ENCODE data around the gene ADIPOR2. TPM values are rescaled to one million over a fixed set of nuclear protein-coding genes. Genes with fewer than 3 reads are reported as not detected.

ADIPOR2 gene
- total RNA-seq, 1 donor from 2014 or later = 43.0 TPM

DNA sequence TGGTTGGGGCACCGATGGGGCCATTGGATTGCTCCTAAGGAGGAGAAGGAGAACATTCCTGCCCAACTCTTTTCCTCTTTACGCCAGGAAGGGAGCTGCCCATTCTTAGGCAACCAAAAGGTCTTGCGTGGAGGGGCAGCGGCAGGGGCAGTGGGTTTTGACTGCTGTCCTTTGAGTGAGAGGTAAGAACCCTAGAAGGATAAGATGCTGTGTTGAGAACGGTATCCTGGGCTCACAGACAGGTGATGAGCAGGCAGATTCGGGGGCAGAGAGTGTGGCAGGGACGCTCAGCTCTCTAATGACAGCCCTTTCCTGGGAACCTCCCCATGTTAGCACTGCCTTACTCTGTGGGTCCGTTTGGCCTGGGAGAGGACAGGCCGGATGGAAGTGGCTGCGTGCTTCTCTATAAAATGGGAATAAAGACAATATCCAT, 142.7 kb downstream of the ADIPOR2 start:
- TF ChIP-seq, protein P1, sequence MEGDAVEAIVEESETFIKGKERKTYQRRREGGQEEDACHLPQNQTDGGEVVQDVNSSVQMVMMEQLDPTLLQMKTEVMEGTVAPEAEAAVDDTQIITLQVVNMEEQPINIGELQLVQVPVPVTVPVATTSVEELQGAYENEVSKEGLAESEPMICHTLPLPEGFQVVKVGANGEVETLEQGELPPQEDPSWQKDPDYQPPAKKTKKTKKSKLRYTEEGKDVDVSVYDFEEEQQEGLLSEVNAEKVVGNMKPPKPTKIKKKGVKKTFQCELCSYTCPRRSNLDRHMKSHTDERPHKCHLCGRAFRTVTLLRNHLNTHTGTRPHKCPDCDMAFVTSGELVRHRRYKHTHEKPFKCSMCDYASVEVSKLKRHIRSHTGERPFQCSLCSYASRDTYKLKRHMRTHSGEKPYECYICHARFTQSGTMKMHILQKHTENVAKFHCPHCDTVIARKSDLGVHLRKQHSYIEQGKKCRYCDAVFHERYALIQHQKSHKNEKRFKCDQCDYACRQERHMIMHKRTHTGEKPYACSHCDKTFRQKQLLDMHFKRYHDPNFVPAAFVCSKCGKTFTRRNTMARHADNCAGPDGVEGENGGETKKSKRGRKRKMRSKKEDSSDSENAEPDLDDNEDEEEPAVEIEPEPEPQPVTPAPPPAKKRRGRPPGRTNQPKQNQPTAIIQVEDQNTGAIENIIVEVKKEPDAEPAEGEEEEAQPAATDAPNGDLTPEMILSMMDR (IDR thresholded peaks at IDR 0.05) = no peak
- ATAC-seq (ENCODE audit: low read depth) (no peak), DNase-seq (no peak)
- H3K36me3 Mint-ChIP-seq (ENCODE audit: low read depth) = no peaks in the 10 kb centered on the region
- H3K4me1 Mint-ChIP-seq = no peaks in the 10 kb centered on the region
- no peaks in the 10 kb centered on the region for H3K9me3 Mint-ChIP-seq
- no peak overlapping the region for H3K27ac Mint-ChIP-seq
- H3K4me3 Mint-ChIP-seq = no peak overlapping the region
- intact Hi-C loops (cut with micrococcal nuclease) = no loop called here
- ChIA-PET POLR2A (no interaction called here), CTCF (no interaction called here)
- peaks cover 48% of the 10 kb centered on the region for H3K27me3 Mint-ChIP-seq

DNA sequence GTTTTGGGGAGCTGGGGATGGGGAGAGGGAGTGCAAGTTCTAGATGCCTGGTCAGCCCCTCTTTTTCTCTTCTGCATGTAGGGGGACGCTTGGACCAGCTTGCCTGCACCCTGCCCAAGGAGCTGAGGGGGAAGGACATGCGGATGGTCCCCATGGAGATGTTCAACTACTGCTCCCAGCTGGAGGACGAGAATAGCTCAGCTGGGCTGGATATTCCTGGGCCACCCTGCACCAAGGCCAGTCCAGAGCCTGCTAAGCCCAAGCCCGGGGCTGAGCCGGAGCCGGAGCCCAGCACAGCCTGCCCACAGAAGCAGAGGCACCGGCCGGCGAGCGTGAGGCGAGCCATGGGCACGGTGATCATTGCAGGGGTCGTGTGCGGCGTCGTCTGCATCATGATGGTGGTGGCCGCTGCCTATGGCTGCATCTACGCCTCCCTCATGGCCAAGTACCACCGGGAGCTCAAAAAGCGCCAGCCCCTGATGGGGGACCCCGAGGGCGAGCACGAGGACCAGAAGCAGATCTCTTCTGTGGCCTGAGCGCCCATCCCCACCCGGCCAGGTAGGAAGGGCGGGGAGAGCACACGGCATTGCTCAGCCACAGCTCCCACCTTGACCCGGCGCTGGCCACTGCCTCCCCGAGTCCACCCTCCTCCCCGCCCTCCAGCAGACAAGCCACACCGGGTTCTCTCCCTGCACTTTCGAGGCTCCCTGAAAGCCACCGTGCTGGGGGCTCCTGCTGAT, 143.5 kb downstream of the ADIPOR2 start:
- CTCF ChIA-PET = no interaction called here
- Mint-ChIP-seq H3K27ac (no peak overlapping the region), H3K9me3 (no peaks in the 10 kb centered on the region), H3K4me1 (no peaks in the 10 kb centered on the region), H3K36me3 (ENCODE audit: low read depth) (no peaks in the 10 kb centered on the region), H3K4me3 (no peak overlapping the region), H3K27me3 (peaks cover 40% of the 10 kb centered on the region)
- POLR2A ChIA-PET = no interaction called here
- intact Hi-C loops (cut with micrococcal nuclease) = no loop called here
- no peak for DNase-seq
- ATAC-seq (ENCODE audit: low read depth) = no peak
- TF ChIP-seq, protein P1 (IDR thresholded peaks at IDR 0.05) = no peak

DNA sequence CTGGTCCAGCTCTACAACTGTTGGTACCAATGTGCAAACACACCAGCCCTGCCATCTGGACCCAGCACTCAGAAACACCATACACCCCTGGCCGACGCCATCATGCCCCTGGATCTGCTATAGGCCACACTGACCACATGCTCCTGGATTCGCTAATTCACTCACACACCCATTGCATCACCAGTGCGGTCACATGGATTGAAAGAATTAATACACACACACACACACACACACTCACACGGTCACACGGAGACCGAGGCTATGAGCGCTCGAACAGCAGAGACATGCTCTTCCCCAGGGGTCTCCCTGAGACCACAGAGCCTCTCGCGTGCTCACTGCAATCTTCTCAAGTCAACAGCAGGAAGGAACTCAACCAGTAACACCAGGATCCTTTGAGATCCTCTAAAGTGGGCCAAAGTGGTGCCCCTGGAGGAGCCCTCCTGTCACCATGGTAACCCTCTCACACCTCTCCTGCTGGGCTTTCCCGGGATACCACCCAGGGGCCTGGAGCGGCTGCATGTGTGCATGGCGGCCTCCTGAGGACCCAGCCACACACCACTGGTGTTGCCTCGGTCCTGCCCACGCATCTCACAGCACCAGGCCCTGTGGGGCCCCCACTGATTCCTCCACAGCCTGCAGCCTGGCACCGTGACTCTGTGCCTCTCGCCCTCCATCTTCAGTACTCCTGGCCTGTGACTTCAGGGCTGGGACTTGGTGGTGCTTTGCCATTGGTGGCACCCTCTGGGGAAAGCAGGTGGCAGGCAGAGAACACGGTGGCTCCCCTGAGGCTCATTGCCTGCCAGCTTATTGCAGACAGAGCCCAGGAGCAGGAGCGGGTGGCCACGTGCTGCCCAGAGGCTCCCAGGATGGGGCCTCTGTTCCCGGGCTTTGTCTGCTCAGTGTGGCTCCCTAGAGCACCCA, 144.6 kb downstream of the ADIPOR2 start:
- ChIA-PET CTCF (no interaction called here), POLR2A (no interaction called here)
- TF ChIP-seq, protein P1 (IDR thresholded peaks at IDR 0.05) = no peak
- Mint-ChIP-seq H3K4me3 (no peak overlapping the region), H3K4me1 (peaks cover 9% of the 10 kb centered on the region), H3K27ac (no peak overlapping the region), H3K27me3 (peaks cover 33% of the 10 kb centered on the region), H3K9me3 (no peaks in the 10 kb centered on the region), H3K36me3 (ENCODE audit: low read depth) (no peaks in the 10 kb centered on the region)
- no peak for DNase-seq
- no peak for ATAC-seq (ENCODE audit: low read depth)
- intact Hi-C loops (cut with micrococcal nuclease) = no loop called here

DNA sequence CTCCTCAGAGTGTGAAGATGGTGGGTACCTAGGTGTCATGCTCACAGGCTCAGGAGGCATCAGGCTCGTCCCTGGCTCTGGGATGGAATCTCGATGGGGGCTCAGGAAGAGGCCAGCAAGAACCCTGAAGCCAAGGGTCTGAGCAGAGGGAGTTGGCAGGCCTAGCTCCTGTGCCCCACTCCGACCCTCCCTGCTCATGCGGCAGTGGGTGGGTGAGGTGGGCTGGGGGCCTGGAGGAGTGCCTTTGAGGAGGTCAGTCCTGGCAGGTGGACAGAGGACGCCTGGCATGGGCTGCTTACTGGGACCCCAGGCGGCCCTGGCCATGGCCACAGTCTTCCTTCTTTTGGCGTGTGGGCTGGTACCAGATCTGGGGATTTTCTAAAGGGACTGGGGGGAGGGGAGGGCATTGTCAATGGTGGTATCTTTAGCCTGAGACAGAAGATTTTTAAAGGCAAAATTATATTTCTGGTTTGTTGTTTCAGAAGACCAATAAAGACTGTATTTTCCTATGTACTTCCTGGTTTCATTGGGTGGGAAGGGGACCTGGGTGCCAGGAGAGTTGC, 145.5 kb downstream of the ADIPOR2 start:
- no peaks in the 10 kb centered on the region for H3K9me3 Mint-ChIP-seq
- peaks cover 15% of the 10 kb centered on the region for H3K4me1 Mint-ChIP-seq
- H3K27me3 Mint-ChIP-seq = peaks cover 25% of the 10 kb centered on the region
- DNase-seq = no peak
- no peak overlapping the region for H3K27ac Mint-ChIP-seq
- ATAC-seq (ENCODE audit: low read depth) = no peak
- H3K4me3 Mint-ChIP-seq = no peak overlapping the region
- POLR2A ChIA-PET = no interaction called here
- intact Hi-C loops (cut with micrococcal nuclease) = no loop called here
- H3K36me3 Mint-ChIP-seq (ENCODE audit: low read depth) = no peaks in the 10 kb centered on the region
- CTCF ChIA-PET = no interaction called here
- TF ChIP-seq, protein P1 (IDR thresholded peaks at IDR 0.05) = no peak

DNA sequence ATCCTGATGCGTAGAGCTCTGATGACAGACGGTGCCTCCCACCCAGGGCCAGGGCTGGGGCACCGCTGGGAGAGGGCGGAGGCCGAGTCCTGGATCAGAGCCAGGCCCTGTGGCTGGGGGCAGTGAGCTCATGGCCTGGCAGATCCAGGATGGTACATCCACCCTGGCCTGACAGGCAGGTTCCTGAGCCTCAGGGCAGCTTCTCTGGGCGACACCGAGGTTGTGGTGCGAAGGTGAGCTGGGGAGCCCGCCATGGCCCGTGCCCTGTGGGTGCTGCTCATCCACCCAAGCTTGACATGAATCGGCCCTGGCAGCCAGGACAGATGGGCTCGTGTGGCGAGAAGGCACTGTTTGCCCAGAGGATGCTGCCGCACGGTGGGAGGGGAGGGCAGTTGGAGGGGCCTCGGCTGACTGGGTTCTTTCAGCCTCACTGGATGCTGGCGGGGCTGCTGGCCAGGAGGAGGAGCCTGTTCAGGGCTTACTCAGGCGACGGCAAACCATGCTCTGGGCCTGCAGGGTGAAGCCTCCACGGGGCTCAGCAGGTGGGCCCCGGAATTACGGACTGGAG, 146.1 kb downstream of the ADIPOR2 start:
- H3K9me3 Mint-ChIP-seq = no peaks in the 10 kb centered on the region
- TF ChIP-seq, protein P1 (IDR thresholded peaks at IDR 0.05) = no peak
- ChIA-PET CTCF (no interaction called here), POLR2A (no interaction called here)
- peaks cover 21% of the 10 kb centered on the region for H3K4me1 Mint-ChIP-seq
- DNase-seq (no peak), ATAC-seq (ENCODE audit: low read depth) (no peak)
- H3K36me3 Mint-ChIP-seq (ENCODE audit: low read depth) = no peaks in the 10 kb centered on the region
- peaks cover 21% of the 10 kb centered on the region for H3K27me3 Mint-ChIP-seq
- intact Hi-C loops (cut with micrococcal nuclease) = no loop called here
- no peak overlapping the region for H3K27ac Mint-ChIP-seq
- no peak overlapping the region for H3K4me3 Mint-ChIP-seq

Measured in activated B cell treated with CpG ODN at 0.5 μM for 24 hours (primary cell).